ENCODE results near the gene UTP18. TPM values are rescaled to one million over a fixed set of nuclear protein-coding genes. Genes with fewer than 3 reads are reported as not detected.
A peak's percentile ranks its signal among the peaks of the same experiment; 100 is the strongest.

UTP18 gene
- total and polyA plus RNA-seq, 2 of the 13 experiments (the other 11 are each of a cell fraction or from before 2014, with no cell fraction given), result 35.2 to 104 TPM

DNA sequence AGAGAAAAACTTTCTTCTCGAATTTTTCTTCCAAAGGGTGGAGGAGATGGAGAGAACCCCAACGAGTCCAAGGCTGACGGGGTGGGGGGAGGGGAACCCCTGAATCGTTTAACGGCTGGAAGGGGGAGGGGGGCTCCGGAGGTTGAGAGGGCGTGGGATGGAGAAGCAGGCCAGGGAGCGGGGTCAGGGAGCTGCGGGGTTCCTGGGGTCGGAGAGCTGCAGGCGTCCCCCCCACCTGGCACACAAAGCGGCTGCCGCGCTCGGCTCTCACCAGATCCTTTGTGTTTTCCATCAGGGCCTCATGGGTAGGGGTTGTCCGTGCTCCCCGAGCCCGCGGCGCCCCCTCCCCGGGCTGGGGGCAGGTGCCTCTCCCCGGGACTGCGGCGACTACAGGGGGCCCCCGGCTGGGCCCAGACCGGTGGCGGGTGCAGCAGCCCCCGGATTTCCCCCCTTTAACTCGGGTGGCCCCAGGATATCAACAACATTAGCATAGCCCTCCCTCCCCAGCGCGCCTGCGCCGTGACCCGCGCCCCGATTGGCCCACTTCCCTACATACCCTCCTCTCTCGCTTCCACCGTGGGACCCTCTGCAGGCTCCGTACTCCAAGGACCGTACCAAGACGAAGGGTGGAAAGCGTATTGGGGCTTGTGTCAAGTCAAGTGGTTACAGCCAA, 646 bp upstream of the UTP18 start, which contains the start of gene MBTD1 (continued):
- TF ChIP-seq ZNF772 (CRISPR knock-in tag; IDR thresholded peaks at IDR 0.05) (0 out of 2 replicates have a peak, but pooled peaks have one; percentile 39), FLYWCH1 (CRISPR knock-in tag; IDR thresholded peaks at IDR 0.05) (no peak), ZNF143 (CRISPR knock-in tag; IDR thresholded peaks at IDR 0.05) (peak; percentile 64; the same call in 1 of the 2 replicates), ZNF34 (CRISPR knock-in tag; IDR thresholded peaks at IDR 0.05; ENCODE audit: borderline replicate concordance) (no peak), ZNF432 (CRISPR knock-in tag; IDR thresholded peaks at IDR 0.05; ENCODE audit: borderline replicate concordance) (no peak), CHD4 (IDR thresholded peaks at IDR 0.05; ENCODE audit: borderline replicate concordance, low read length) (no peak), ZNF234 (CRISPR knock-in tag; conservative IDR thresholded peaks at IDR 0.05) (no peak), SIN3B (IDR thresholded peaks at IDR 0.05; ENCODE audit: low read length) (no peak; the same call in 1 of the 2 replicates), ZBTB43 (CRISPR knock-in tag; conservative IDR thresholded peaks at IDR 0.05) (no peak), ZNF44 (CRISPR knock-in tag; IDR thresholded peaks at IDR 0.05) (no peak), ARID4A (CRISPR knock-in tag; IDR thresholded peaks at IDR 0.05; ENCODE audit: borderline replicate concordance) (no peak), SNAPC4 (CRISPR knock-in tag; IDR thresholded peaks at IDR 0.05) (peak; percentile 66; the same call in 1 of the 2 replicates)
- TF ChIP-seq, protein P1, sequence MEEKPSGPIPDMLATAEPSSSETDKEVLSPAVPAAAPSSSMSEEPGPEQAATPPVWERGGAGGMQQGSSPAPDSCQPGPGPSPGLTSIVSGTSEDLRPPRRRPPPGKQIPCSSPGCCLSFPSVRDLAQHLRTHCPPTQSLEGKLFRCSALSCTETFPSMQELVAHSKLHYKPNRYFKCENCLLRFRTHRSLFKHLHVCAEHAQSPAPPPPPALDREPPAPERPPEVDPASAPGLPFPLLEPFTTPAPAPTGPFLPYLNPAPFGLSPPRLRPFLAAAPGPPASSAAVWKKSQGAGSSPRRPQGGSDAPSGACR (CRISPR knock-in tag; IDR thresholded peaks at IDR 0.05), result no peak
- TF ChIP-seq, protein P2, sequence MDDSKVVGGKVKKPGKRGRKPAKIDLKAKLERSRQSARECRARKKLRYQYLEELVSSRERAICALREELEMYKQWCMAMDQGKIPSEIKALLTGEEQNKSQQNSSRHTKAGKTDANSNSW (CRISPR knock-in tag; IDR thresholded peaks at IDR 0.05; ENCODE audit: borderline replicate concordance), result peak; percentile 19; the same call in 1 of the 2 replicates
- TF ChIP-seq, protein P3, sequence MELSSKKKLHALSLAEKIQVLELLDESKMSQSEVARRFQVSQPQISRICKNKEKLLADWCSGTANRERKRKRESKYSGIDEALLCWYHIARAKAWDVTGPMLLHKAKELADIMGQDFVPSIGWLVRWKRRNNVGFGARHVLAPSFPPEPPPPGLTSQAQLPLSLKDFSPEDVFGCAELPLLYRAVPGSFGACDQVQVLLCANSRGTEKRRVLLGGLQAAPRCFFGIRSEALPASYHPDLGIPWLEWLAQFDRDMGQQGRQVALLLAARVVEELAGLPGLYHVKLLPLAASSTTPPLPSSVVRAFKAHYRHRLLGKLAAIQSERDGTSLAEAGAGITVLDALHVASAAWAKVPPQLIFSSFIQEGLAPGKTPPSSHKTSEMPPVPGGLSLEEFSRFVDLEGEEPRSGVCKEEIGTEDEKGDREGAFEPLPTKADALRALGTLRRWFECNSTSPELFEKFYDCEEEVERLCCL (CRISPR knock-in tag; IDR thresholded peaks at IDR 0.05; ENCODE audit: borderline replicate concordance), result no peak

Data from HepG2 (cell line).